T47D (cell line): ENCODE results near the gene TMTC1.

Experiments
- DNase-seq, 2 experiments: peaks; one replicate each; pipeline versions ENCODE4 v3.0.0 to v3.0.0-alpha.2; 2011 to 2012; ENCODE audit warnings: low read depth in 1 of 2, low spot score in 1 of 2
- JUND ChIP-seq: IDR thresholded peaks from 2 replicates; pipeline ENCODE4 v1.6.1; 2012; ENCODE audit warnings: low read depth
- in situ Hi-C: cut with HindIII; loops from 2 replicates; pipeline ENCODE4 v1.10.0; 2016; ENCODE audit warnings: low sequenced_read_pairs, low pct_unique_long_range_greater_than_20kb

The TMTC1 gene

DNA sequence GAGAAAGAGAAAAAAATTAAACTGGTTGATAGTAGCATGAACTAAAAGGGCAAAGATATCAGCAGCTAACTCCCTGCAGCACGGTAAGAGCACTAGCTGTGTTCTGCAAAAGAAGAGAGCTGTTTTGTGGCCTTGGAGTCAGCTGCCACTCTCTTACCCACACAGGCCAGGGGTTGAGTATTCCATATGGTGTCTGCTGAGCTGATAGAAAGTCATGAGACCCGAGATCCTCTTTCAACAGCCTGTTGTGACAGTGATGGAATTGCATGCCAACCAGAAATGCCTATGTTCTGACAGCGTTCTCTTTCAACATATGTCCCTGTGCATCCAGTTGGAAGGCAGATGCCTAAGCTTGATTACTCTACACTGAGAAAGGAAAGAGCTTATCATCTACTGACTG lies 39.9 kb downstream of the TMTC1 start:
- TF ChIP-seq JUND: no peak
- DNase-seq: no peak
- in situ Hi-C loops: no loop called here

DNA sequence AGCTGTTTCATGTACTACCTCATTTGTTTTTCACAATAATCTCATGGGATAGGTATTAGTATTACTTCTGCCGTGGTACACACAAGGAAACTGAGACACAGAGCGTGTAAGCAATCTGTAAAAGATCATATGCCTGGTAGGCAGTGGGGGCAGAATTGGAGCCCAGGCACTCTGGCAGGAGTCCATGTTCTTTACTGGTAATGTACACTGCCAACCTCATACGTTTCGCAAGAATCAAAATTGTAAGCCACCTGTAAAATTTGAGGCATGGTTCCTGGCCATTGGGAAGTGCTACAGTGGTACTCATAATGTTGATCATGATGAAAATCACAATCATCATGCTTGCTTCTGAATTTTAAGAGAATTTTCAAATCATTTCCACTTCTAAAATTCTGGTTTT lies 40.7 kb downstream of the TMTC1 start:
- no peak for TF ChIP-seq JUND
- DNase-seq: no peak
- in situ Hi-C loops: no loop called here

DNA sequence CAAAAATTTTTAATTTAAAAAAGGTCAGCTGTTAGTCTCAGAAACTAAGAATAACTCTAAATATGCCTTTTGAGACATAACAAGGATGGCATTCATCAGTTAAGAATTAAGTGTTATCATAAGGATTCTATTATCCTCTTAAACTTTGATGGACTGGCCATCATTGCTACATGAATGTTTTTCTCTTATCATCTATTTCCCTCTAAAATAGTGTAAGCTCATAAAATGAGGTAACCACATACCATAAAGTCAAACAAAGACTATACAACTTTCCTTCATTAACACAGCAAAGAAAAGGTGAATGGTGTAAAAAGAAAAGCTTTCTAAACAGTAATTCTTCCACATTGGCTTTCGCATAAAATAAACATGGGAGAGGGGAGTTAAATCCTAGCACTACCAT lies 41.1 kb downstream of the TMTC1 start:
- no peak for TF ChIP-seq JUND
- in situ Hi-C loops: no loop called here

DNA sequence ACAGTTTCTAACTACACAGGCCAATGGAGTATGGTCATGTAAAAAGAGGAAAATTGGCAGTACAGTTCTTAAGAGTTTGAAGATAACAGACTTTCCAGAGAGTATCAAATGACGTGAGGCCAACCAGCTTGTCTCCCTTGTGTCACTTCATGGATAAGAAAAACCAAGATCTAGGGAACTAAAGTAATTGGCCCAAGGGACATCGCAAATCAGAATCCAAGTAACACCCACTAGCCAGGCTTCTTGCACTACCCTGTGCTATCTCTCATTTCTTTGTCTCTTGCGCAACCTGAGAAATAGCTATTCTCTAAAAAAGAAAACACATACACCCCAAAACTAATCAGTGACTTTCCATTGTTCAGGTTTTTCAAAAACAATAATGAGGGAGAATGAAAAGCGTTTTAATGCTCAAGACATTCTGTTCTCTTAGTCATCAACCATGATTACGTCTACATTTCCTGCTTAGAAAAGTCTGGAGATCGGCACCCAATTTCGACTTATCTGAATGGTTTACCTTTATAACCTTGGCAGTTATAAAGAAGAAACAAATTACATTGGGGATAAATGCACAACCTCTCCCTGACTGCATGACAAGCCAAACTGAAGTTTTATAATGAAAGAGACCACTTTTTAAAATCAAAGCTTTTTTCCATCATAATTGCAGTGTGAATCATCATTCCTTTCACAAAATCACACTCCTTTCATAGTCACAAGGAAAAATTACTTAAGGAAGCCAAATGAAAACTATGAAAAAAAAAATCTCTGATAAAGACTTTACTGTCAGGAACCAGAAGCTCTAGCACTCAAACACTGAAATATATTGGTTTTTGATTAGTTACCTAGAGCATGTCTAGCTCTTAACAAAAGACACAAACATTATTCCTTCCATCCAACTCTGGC lies 42.1 kb downstream of the TMTC1 start:
- TF ChIP-seq JUND: no peak
- no peak for DNase-seq
- in situ Hi-C loops: no loop called here

More for the DNA sequence above, 41.1 kb downstream of the TMTC1 start:
- DNase-seq: no peak

DNA sequence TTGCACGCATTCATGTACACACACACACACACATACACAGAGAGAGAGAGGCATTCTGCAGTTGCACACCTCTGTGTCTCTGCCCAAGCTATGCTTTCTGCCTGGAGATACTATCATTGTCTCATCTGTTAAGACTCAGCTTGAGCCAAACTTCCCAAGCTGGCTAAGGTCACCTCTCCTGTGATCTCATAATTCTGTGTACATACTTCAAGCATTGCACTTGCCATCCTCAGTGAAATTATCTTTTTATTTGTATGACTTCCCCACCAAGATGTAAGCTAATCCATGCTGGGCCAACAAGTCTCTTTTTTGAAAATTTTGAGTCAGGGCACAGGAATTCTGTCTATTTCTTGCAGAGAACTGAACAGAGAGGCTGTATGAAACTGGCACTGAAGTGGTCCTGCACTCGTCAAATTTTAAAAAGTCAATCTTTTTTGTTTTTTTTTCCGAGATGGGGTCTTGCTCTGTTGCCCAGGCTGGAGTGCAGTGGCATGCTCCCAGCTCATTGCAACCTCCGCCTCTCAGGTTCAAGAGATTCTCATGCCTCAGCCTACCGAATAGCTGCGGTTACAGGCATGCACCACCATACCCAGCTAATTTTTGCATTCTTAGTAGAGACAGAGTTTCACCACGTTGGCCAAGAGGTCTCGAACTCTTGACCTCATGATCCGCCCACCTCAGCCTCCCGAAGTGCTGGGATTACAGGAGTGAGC lies 44.3 kb downstream of the TMTC1 start:
- DNase-seq: no peak
- no peak for TF ChIP-seq JUND
- in situ Hi-C loops: no loop called here

DNA sequence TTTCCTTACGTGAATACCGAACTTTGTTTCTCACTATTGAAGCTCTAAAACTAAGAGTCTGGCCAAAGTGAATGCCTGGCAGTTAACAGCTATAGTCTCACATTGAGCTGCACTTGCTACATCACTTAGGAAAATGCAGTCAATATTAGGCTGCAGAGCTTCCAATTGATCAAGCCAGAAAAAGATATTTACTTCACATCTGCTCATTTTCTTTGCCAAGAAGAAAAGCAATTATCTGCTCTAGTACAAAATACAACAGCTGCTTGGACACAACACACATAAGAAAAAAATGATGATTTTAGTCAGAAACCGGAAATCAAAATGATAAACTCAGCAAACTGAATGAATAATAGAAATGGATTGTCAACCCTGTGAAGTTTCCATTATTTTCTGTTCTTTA lies 45.4 kb downstream of the TMTC1 start:
- in situ Hi-C loops: no loop called here
- no peak for TF ChIP-seq JUND
- DNase-seq: no peak

DNA sequence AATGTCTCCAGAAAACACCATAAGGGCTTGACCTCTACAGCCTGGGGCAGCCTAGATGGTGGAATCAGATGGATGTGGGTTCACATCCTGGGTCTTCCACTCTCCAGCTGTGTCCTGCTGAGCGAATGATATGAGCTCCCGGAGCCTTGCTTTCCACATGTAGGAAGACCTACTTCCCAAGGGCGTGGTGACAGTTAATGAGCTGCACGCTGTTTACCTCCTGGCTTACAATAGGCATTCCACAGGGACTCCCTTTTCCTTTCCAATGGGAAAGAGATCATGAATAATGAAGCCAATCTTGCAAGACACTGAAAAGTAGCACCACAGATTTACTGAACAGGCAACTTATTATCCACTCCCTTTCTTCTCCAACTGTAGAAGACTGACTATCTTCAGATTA lies 46.1 kb downstream of the TMTC1 start:
- no peak for TF ChIP-seq JUND
- in situ Hi-C loops: no loop called here
- DNase-seq: no peak

DNA sequence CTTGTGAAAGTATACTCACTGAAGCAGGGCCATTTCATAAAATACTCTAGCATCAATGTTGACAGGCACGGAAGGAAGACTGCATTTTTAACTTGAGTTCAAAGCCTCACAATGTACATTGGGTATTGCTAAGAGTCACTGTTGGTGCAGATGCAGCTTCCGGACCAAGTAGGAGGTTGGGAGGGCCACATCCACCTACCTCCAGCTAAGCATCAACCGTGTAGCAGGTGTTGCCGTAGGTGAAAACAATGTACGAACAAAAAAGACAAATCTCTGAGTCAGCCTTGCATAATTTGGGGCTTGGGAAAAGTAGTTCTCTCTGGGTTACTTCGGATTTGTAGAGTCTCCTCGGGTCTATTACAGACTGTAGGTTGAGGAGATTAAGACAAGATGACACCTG lies 48.1 kb downstream of the TMTC1 start:
- DNase-seq: no peak
- TF ChIP-seq JUND: no peak
- in situ Hi-C loops: no loop called here

DNA sequence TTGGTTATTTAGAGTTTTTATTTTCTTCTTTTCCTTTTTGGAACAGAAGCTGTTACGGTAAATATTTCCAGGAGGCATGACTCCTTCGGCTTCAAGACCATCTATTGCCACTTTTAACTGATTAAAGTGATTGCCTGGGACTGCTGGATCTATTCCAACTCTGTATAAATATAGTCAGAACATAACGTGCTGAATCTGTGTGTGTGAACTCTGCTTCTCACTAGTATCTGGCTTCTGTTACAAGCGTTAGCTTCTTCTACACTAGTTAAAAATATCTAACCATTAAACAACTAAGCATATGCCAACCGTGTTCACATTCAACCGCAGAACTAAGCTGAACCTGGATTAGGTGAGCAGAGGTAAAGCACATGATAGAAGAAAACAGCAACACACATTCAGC lies 49.0 kb downstream of the TMTC1 start:
- no peak for TF ChIP-seq JUND
- no peak for DNase-seq
- in situ Hi-C loops: no loop called here

DNA sequence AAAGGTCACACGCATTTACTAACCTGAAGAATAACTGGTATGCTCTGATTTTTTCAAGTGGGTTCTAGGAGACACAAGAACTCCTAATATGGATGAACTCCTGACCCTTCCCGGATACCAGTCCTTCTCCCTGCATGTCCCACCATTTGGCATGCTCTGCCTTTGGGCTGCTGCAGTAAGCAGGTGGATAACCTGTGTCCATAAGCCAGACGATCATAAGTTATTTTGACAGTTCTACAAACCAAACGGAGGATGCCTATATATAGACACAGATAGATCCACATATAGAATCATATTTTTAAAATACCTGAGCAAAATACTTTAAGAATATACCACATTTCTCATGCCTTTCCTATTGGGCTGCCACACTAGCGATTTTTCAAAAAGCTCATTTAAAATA lies 49.4 kb downstream of the TMTC1 start:
- DNase-seq: no peak
- TF ChIP-seq JUND: no peak
- in situ Hi-C loops: no loop called here

DNA sequence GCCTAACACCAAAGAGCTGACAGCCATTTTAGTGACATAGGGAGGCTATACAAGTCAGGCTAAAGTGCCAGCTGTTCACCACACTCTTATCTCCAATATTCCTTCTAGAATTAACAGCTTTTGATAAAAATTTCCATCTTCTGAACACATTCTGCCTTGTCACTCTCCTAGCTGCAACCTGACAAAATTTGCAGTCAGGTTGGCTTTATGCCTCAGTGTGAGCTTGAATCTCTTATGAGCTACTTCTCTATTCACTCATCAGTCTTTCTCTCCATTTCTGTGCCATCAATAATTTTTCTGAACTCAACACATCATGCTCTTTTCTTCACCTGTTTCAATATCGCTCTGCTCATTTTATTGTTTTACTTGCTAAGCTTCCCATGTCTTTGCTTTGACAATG lies 50.2 kb downstream of the TMTC1 start:
- DNase-seq: no peak
- in situ Hi-C loops: no loop called here
- TF ChIP-seq JUND: no peak

DNA sequence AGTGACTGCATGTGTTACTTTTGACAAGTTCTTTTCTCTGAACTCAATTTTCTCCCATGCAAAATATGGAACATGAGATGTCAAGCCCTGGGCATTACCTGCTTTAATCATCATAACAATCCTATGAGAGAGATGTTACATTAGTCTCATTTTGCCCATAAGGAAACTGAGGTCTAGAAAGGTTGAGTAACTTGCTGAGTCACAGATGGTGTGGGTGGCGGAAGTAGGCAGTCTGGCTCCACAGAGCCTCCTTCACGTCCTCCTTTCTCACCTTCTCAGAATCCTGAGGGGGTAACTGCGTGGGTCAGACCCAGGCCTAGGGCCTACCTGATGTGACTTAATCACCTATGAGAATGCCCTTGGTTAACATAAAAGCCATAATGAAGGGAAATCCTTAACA lies 50.7 kb downstream of the TMTC1 start:
- no peak for TF ChIP-seq JUND
- DNase-seq: no peak
- in situ Hi-C loops: no loop called here

DNA sequence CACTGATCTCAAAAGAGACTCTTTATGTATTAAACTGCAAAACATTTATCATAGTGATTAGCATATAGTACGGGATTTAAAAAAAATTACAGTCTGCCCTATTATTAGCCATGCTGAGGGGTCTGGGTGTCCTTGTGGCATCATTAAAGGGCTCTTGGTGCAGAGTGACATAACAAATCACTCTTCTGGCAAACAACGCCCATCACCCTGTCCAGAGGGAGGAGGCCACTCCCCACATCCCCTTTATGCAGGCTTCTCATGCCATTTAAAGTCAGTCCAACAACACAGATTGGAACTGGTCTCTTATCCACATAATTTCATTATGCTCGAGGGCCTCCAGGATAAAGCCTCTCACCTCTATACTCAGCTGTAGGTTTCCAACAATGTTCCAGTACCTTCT lies 51.1 kb downstream of the TMTC1 start:
- DNase-seq: no peak
- TF ChIP-seq JUND: no peak
- in situ Hi-C loops: no loop called here

DNA sequence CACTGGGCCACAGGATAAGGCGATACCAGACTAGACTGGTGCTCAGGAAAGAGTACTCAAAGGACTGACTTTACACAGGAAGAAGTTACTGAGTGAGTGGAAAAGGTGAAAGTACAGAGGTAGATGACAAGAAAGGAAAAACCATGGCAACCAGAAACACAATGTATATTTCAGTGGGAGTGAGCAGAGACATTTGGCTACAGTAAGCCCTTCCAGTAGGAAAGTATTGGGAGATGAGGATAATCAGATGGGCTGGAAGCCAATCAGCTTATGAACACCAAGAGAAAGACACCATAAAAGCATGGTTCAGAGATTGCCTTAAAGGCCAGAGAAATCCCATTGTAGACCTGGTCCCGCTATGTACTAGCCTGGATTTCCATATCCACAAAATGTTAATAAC lies 51.6 kb downstream of the TMTC1 start:
- in situ Hi-C loops: no loop called here
- DNase-seq: no peak
- TF ChIP-seq JUND: no peak
